ENCODE results near the gene NOXO1. TPM values are rescaled to one million over a fixed set of nuclear protein-coding genes. Genes with fewer than 3 reads are reported as not detected.

Gene NOXO1
- total RNA-seq, 1 donor from 2014 or later: not detected

Other genes starting within 250 kb of the NOXO1 start
- 49.5 and 49.9 TPM in 2 replicates for gene NME3, start 209.9 kb downstream of the NOXO1 start, total RNA-seq
- 31.0 and 32.7 TPM in 2 replicates for gene EME2, start 208.7 kb downstream of the NOXO1 start, total RNA-seq
- gene MRPS34, start 208.3 kb downstream of the NOXO1 start, total RNA-seq: 209 and 215 TPM in 2 replicates
- 30.3 and 30.8 TPM in 2 replicates for gene SPSB3, start 198.9 kb downstream of the NOXO1 start, total RNA-seq
- gene NUBP2, start 198.5 kb downstream of the NOXO1 start, total RNA-seq: 81.6 and 82.8 TPM in 2 replicates
- not detected in 2 replicates for gene IGFALS, start 187.8 kb downstream of the NOXO1 start, total RNA-seq
- gene HAGH, start 154.6 kb downstream of the NOXO1 start, total RNA-seq: 57.8 and 58.7 TPM in 2 replicates
- gene FAHD1, start 154.3 kb downstream of the NOXO1 start, total RNA-seq: 19.4 and 20.2 TPM in 2 replicates
- gene MEIOB, start 109.3 kb downstream of the NOXO1 start, total RNA-seq: not detected in 2 replicates
- gene HS3ST6, start 63.1 kb downstream of the NOXO1 start, total RNA-seq: not detected in 2 replicates
- gene MSRB1, start 38.3 kb downstream of the NOXO1 start, total RNA-seq: 22.1 and 26.1 TPM in 2 replicates
- 1.1 and 1.9 TPM in 2 replicates for gene RPL3L, start 26.8 kb downstream of the NOXO1 start, total RNA-seq
- gene NDUFB10, start 21.9 kb downstream of the NOXO1 start, total RNA-seq: 134 and 138 TPM in 2 replicates
- 3,144 and 3,145 TPM in 2 replicates for gene RPS2, start 16.6 kb downstream of the NOXO1 start, total RNA-seq
- gene RNF151, start 14.6 kb downstream of the NOXO1 start, total RNA-seq: 0.70 and 0.93 TPM in 2 replicates
- gene TBL3, start 9.4 kb downstream of the NOXO1 start, total RNA-seq: 84.9 and 87.3 TPM in 2 replicates
- gene GFER, start 2.7 kb upstream of the NOXO1 start, total RNA-seq: 46.2 and 54.0 TPM in 2 replicates
- gene SYNGR3, start 8.5 kb upstream of the NOXO1 start, total RNA-seq: 21.2 and 26.3 TPM in 2 replicates
- gene ZNF598, start 28.4 kb upstream of the NOXO1 start, total RNA-seq: 100 and 105 TPM in 2 replicates
- gene NPW, start 38.3 kb upstream of the NOXO1 start, total RNA-seq: 3.6 and 3.9 TPM in 2 replicates
- gene NHERF2, start 45.4 kb upstream of the NOXO1 start, total RNA-seq: 2.2 and 2.5 TPM in 2 replicates
- gene NTHL1, start 66.4 kb upstream of the NOXO1 start, total RNA-seq: 50.0 and 52.7 TPM in 2 replicates
- 96.4 and 111 TPM in 2 replicates for gene TSC2, start 66.5 kb upstream of the NOXO1 start, total RNA-seq
- 92.5 and 104 TPM in 2 replicates for gene PKD1, start 154.4 kb upstream of the NOXO1 start, total RNA-seq
- gene RAB26, start 167.2 kb upstream of the NOXO1 start, total RNA-seq: 0.24 and 0.70 TPM in 2 replicates
- 70.4 and 73.1 TPM in 2 replicates for gene TRAF7, start 174.3 kb upstream of the NOXO1 start, total RNA-seq
- 1.0 and 1.2 TPM in 2 replicates for gene CASKIN1, start 215.1 kb upstream of the NOXO1 start, total RNA-seq
- 57.0 and 61.9 TPM in 2 replicates for gene MLST8, start 224.0 kb upstream of the NOXO1 start, total RNA-seq
- 24.7 and 25.1 TPM in 2 replicates for gene BRICD5, start 229.4 kb upstream of the NOXO1 start, total RNA-seq
- 37.2 and 37.7 TPM in 2 replicates for gene PGP, start 233.4 kb upstream of the NOXO1 start, total RNA-seq
- gene E4F1, start 242.1 kb upstream of the NOXO1 start, total RNA-seq: 35.6 and 37.4 TPM in 2 replicates